NCI-H345 (cell line): ENCODE measurements around the gene CNN3.
A peak's percentile ranks its signal among the peaks of the same experiment; 100 is the strongest.

Source experiments
- DNase-seq: peaks from one replicate; lab custom pipeline; 2025; lab: John Stamatoyannopoulos, UW

CNN3 gene

DNA sequence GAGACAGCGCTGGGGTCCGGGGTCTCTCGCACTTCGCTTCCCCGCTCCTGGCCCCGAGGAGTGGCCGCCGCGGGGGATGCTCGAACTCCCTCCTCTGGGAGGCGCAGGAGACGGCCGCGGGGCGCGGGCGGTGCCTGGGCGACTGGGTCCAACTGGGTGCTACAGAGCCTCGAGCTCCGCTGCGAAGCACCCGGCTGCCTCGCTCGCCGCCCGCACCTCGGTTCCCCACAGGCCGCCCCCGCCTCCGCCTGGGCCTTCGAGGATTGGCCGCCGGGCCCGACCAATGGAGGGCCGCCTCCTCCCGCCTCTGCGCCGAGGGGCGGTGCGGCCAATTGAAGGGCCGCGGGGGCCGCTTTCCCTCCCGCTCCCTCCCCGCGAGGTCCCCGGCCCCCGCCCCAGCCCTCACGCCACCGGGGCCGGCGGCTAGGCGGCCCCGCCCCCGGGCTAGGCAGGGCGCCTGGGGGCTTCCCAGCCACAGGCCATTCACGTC is at the start of gene CNN3:
Gene CNN3, minus strand, starts transcription at position 196 of the 490 bp plus-strand sequence. CDS start 216 bp downstream, outside the sequence.
- peak; percentile 94 for DNase-seq

- DNase-seq: no peak
Measured at GRCh38 chr1:94974824-94975223, 47.9 kb upstream of the CNN3 start.

DNA sequence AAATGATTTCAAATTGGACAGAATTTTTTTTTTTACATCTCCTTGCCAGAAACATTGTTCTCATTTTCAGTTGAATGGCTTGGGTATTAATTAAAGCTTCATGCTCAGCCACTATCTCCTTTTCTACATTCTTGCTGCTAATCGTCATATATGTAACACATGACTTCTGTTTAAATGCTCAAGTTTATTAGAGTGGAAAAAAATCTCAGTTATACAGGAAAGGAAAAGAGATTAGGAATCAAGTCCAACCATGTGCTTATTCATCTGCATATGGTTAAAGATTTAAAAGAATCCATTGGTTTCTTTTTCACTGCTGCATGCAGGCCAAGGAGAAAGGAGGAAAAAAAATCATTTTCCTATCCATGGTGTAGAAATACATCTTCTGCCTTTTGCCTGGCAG is 47.3 kb upstream of the CNN3 start:
- no peak for DNase-seq

DNA sequence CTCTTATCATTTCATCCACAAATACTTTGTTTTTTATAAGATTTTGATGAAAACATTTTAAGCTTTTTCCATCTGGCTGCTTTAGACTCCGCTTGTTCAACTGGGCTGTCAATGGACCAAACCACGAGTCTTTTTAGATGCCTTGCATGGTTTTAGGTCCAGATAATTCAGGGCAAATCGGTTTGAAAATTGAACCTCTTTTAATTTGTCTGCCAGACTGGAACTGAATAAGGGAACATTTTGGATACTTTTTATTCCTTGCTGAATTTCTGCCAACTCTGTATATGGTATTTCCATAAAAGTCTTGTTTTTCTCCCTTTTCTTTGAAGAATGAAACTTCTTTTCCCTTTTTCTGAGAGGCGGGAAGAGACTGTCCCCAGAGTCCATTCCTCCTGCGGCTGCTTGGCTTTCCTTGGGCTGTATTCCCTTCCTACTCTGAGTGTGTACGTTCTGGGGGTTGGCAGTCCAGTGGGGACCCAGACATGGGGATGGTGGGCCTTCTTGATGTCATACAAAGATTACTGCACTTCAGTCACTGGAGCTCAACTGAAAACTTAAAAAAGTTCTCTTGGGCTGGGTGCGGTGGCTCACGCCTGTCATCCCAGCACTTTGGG is 46.5 kb upstream of the CNN3 start:
- DNase-seq: no peak

- no peak for DNase-seq
Measured at GRCh38 chr1:94971491-94971924, 44.6 kb upstream of the CNN3 start.

DNA sequence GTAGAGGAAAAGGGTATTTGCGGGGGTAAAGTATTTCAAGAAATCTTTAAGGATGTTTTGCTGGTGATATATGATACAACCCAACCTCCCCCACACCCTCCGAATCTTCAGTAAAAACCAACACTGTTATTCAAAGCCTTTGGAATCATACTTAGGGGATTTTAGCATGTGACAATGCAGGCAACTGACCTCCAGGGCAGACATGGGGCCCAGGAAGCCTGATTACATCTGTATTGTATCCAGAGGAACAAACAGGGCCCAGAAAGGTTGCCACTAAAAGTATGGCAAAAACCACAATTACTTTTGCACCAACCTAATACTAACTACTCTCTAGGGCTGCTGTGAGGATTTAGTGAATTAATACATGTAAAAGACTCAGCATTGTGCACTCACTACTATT is 43.9 kb upstream of the CNN3 start:
- DNase-seq: no peak

DNA sequence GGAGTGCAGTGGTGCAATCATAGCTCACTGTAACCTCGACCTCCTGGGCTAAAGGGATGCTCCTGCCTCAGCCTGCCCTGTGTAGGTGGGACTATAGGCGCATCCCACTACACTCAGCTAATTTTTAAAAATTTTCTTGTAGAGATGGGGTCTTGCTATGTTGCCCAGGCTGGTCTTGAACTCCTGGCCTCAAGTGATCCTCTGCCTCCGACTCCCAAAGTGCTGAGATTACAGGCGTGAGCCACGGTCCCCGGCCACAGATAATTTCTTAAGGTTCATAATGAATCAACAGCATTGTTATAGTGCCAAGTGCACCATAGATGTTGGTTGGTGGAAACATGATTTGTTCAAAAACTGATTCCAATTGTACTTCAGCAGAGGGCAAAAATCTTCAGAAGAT is 42.2 kb upstream of the CNN3 start:
- no peak for DNase-seq

DNA sequence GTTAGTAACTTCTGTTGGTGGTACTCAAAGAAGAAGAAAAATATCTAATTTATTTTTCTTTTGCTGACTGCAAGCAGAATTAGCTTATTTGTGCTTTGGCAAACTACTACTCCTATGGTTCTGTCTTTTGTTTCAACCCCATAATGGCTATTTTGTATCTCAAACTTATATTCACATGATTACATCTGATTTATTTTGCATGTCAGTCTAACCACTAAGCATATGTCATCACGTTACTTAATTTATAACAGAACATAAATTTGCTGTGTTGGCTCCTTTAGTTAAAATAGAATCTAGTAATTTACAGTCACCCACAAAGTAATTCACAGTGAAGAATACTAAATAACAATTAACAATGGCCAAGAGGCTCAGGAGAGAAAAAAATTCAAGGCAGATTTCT is 39.1 kb upstream of the CNN3 start:
- no peak for DNase-seq

DNA sequence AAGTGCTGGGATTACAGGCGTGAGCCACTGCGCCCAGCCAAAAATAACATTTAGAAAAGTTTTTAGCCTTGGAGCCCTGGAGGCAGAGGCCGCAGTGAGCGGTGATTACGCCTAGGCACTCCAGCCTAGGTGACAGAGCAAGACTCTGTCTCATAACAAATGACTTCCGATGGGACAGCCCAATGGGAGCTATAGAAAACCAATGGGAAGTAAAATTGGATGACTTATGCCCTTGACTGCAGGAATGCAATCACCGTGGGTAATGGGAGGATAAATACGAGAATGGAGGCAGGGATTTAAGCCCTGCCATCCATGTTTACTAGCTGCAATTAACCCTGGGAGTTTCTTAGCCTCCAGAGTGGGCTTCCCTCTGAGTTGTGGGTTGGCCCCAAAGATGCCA is 37.0 kb upstream of the CNN3 start:
- no peak for DNase-seq

GRCh38 chr1:94962409-94963265 is 35.7 kb upstream of the CNN3 start:
- DNase-seq: no peak

- no peak for DNase-seq
Measured at GRCh38 chr1:94961988-94962387, 35.1 kb upstream of the CNN3 start.

DNA sequence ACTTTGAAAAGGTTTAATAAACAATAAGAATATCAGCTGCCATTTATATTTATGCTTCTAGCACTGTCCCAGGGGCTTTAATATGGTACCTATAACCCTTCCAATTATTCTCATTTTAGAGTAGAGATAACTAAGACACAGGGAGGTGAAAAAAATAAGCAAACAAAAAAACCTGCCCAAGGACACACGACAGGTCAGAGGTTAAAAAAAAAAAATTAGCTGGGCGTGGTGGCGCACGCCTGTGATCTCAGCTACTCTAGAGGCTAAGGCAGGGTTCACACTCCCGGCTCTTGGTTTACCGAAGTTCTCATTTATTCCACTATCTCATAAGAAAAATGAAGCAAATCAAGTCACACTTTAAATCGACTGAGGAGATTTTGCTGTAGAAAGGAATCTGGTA is 34.7 kb upstream of the CNN3 start:
- no peak for DNase-seq

DNA sequence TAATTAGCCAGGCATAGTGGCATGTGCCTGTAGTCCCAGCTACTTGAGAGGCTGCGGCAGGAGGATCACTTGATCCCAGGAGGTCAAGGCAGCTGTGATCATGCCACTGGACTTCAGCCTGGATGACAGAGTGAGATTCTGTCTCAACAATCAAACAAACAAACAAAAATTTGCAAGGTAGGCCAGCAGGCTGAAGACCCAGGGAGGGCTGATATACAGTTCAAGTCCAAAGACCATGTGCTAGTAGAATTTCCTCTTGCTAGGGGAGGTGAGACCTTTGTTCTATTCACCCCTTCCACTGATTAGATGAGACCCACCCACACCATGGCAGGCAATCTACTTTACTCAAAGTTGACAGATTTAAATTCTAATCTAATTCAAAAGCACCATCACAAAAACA is 31.2 kb upstream of the CNN3 start:
- DNase-seq: no peak

GRCh38 chr1:94955767-94956632 is 29.1 kb upstream of the CNN3 start:
- no peak for DNase-seq

- DNase-seq: no peak
Measured at GRCh38 chr1:94954263-94955220, 27.6 kb upstream of the CNN3 start.

- DNase-seq: no peak
Measured at GRCh38 chr1:94953746-94954145, 26.8 kb upstream of the CNN3 start.

- DNase-seq: no peak
Measured at GRCh38 chr1:94953107-94953506, 26.2 kb upstream of the CNN3 start.

DNA sequence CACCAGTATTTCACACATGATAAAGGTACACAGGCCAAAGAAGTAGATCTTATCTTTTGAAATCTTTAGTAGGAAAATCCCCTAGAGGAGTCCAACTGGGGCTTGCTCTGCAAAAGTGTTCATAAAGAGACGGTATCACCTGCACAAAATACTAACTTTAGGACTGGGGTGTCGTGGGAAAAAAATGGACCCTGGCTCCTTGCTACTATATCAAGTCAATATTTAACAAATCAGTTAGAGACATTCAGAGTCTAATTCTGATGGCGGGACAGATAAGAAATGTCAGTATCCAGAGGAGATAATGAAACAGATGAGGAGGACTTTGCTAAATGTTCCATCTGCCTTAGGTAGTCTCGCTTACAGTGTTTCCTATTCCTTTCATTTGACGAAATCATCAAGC is 25.6 kb upstream of the CNN3 start:
- no peak for DNase-seq

- no peak for DNase-seq
Measured at GRCh38 chr1:94951509-94952208, 24.7 kb upstream of the CNN3 start.

GRCh38 chr1:94951046-94951445 is 24.1 kb upstream of the CNN3 start:
- no peak for DNase-seq
